ENCODE data around the gene SCAMP1.

DNA sequence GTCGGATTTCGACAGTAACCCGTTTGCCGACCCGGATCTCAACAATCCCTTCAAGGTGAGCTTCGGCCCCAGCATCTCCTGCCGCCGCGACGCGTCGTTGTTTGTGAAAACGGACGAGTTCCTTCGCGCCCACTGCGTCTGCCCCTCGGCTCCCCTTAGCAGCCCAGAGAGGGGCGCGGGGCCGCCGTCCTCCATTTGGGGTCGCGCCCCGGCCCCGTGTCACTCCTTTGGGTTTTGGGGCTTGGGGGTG lies 182 bp downstream of the SCAMP1 start:
- no peak for TF ChIP-seq EZH2phosphoT487 (IDR thresholded peaks at IDR 0.05; ENCODE audit: insufficient read depth, low read depth)
- TF ChIP-seq EZH2 (IDR thresholded peaks at IDR 0.05; ENCODE audit: insufficient read depth, poor library complexity, severe bottlenecking), result no peak
